DLD1 (cell line): Measurements from ENCODE around the gene EXD3.

ENCODE experiments used
- in situ Hi-C: cut with HindIII; loops from 2 replicates; pipeline ENCODE4 v1.10.0; 2017; ENCODE audit warnings: low sequenced_read_pairs

The EXD3 gene

GRCh38 chr9:137278061-137278701, 144.8 kb downstream of the EXD3 start:
- in situ Hi-C loops, result no loop called here

- in situ Hi-C loops, result no loop called here
Measured at GRCh38 chr9:137277329-137278041, 145.5 kb downstream of the EXD3 start, which contains the start of gene TOR4A. TOR4A (plus strand) TSS chr9:137277726; CDS start chr9:137278690, 964 bp downstream.

- in situ Hi-C loops, result no loop called here
Measured at GRCh38 chr9:137276473-137277328, 146.3 kb downstream of the EXD3 start.

- in situ Hi-C loops, result no loop called here
Measured at GRCh38 chr9:137275588-137276472, 147.1 kb downstream of the EXD3 start.

- in situ Hi-C loops, result no loop called here
Measured at GRCh38 chr9:137275203-137275587, 147.8 kb downstream of the EXD3 start.

- in situ Hi-C loops, result no loop called here
Measured at GRCh38 chr9:137273611-137274320, 149.2 kb downstream of the EXD3 start.

GRCh38 chr9:137273095-137273490, 149.9 kb downstream of the EXD3 start:
- in situ Hi-C loops, result no loop called here

GRCh38 chr9:137272241-137273094, 150.5 kb downstream of the EXD3 start:
- in situ Hi-C loops, result no loop called here

GRCh38 chr9:137271696-137272076, 151.3 kb downstream of the EXD3 start:
- in situ Hi-C loops, result no loop called here

GRCh38 chr9:137270929-137271695, 151.8 kb downstream of the EXD3 start:
- in situ Hi-C loops, result no loop called here

GRCh38 chr9:137269231-137269772, 153.7 kb downstream of the EXD3 start:
- in situ Hi-C loops, result no loop called here

GRCh38 chr9:137268538-137269201, 154.3 kb downstream of the EXD3 start:
- in situ Hi-C loops, result no loop called here

GRCh38 chr9:137267933-137268355, 155.0 kb downstream of the EXD3 start:
- in situ Hi-C loops, result no loop called here

- in situ Hi-C loops, result no loop called here
Measured at GRCh38 chr9:137266585-137267453, 156.1 kb downstream of the EXD3 start.

- in situ Hi-C loops, result no loop called here
Measured at GRCh38 chr9:137266162-137266527, 156.8 kb downstream of the EXD3 start.

GRCh38 chr9:137265496-137266161, 157.3 kb downstream of the EXD3 start:
- in situ Hi-C loops, result no loop called here
